Fibroblast of mammary gland (primary cell): Measurements from ENCODE around the gene USP48.

Experiments
- DNase-seq: peaks from one replicate; pipeline ENCODE4 v3.0.0-alpha.2; 2010; ENCODE audit warnings: low read depth
- H3K4me3 ChIP-seq: 2 replicates; pipeline ENCODE4 v1.5.1; 2011; ENCODE audit warnings: low read depth, mild to moderate bottlenecking, low read length, moderate library complexity; ENCODE audit not compliant: control insufficient read depth
- CTCF ChIP-seq: conservative IDR thresholded peaks from 2 replicates; pipeline ENCODE4 v1.5.1; 2011; ENCODE audit warnings: low read depth, low read length, inconsistent platforms; ENCODE audit not compliant: control insufficient read depth, insufficient read depth

USP48 gene

GRCh38 chr1:21763694-21764419 lies 19.1 kb downstream of the USP48 start:
- TF ChIP-seq CTCF = no peak
- no peak for DNase-seq
- no peak overlapping the region for H3K4me3 ChIP-seq

GRCh38 chr1:21763236-21763635 lies 19.7 kb downstream of the USP48 start:
- no peak for TF ChIP-seq CTCF
- no peak overlapping the region for H3K4me3 ChIP-seq
- no peak for DNase-seq

- DNase-seq = no peak
- no peak overlapping the region for H3K4me3 ChIP-seq
- no peak for TF ChIP-seq CTCF
These were observed 20.9 kb downstream of the USP48 start for GRCh38 chr1:21762022-21762404.

GRCh38 chr1:21761052-21761451 lies 21.9 kb downstream of the USP48 start:
- no peak for DNase-seq
- TF ChIP-seq CTCF = no peak
- no peak overlapping the region for H3K4me3 ChIP-seq

- DNase-seq = no peak
- H3K4me3 ChIP-seq = no peak overlapping the region
- no peak for TF ChIP-seq CTCF
These were observed 23.1 kb downstream of the USP48 start for GRCh38 chr1:21759818-21760217.

GRCh38 chr1:21759182-21759581 lies 23.8 kb downstream of the USP48 start:
- H3K4me3 ChIP-seq = no peak overlapping the region
- DNase-seq = no peak
- TF ChIP-seq CTCF = no peak

GRCh38 chr1:21758614-21759013 lies 24.3 kb downstream of the USP48 start:
- no peak for TF ChIP-seq CTCF
- no peak for DNase-seq
- no peak overlapping the region for H3K4me3 ChIP-seq
